BE2C (cell line): ENCODE data around the gene CUL9.

Experiments
- DNase-seq: peaks from one replicate; pipeline ENCODE4 v3.0.0-alpha.2; 2020
- H3K27me3 ChIP-seq: fragments of 250-450 bp; sonication (Bioruptor Pico); 2 replicates; pipeline ENCODE4 v1.5.1; 2020; ENCODE audit warnings: mild to moderate bottlenecking
- H3K36me3 ChIP-seq: fragments of 250-450 bp; sonication (Bioruptor Pico); 2 replicates; pipeline ENCODE4 v1.5.1; 2020; ENCODE audit warnings: mild to moderate bottlenecking
- H3K4me1 ChIP-seq: fragments of 250-450 bp; sonication (Bioruptor Pico); 2 replicates; pipeline ENCODE4 v1.5.1; 2020
- H3K4me3 ChIP-seq: 2 replicates; pipeline ENCODE4 v1.5.1; 2011; ENCODE audit warnings: low read depth, low read length
- H3K9me3 ChIP-seq: fragments of 250-450 bp; sonication (Bioruptor Pico); 2 replicates; pipeline ENCODE4 v1.5.1; 2020
- TF ChIP-seq, protein P1 (sequence below): IDR thresholded peaks from 2 replicates; pipeline ENCODE4 v1.5.1; 2012; ENCODE audit warnings: mild to moderate bottlenecking, low read depth, low read length

The CUL9 gene

DNA sequence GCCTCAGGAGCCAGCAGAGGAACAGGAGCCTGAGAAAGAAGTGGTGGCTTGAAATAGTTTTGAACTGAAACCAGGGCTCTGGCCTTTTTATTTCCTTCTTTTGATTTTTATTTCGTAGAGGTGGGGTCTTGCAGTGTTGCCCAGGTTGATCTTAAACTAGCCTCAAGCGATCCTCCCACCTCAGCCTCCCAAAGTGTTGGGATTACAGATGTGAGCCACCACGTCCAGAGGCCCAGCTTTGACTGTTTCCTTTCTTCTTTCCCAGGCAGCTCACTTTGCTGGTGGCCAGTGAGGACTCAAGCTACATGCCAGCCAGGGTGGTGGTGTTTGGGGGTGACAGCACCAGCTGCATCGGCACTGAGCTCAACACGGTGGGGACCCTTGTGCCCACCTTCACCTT, 20.5 kb downstream of the CUL9 start:
- H3K27me3 ChIP-seq: no peaks in the 10 kb centered on the region
- no peak for DNase-seq
- no peaks in the 10 kb centered on the region for H3K9me3 ChIP-seq
- no peaks in the 10 kb centered on the region for H3K4me1 ChIP-seq
- TF ChIP-seq, protein P1, sequence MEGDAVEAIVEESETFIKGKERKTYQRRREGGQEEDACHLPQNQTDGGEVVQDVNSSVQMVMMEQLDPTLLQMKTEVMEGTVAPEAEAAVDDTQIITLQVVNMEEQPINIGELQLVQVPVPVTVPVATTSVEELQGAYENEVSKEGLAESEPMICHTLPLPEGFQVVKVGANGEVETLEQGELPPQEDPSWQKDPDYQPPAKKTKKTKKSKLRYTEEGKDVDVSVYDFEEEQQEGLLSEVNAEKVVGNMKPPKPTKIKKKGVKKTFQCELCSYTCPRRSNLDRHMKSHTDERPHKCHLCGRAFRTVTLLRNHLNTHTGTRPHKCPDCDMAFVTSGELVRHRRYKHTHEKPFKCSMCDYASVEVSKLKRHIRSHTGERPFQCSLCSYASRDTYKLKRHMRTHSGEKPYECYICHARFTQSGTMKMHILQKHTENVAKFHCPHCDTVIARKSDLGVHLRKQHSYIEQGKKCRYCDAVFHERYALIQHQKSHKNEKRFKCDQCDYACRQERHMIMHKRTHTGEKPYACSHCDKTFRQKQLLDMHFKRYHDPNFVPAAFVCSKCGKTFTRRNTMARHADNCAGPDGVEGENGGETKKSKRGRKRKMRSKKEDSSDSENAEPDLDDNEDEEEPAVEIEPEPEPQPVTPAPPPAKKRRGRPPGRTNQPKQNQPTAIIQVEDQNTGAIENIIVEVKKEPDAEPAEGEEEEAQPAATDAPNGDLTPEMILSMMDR: no peak
- no peaks in the 10 kb centered on the region for H3K36me3 ChIP-seq
- H3K4me3 ChIP-seq: no peak overlapping the region

DNA sequence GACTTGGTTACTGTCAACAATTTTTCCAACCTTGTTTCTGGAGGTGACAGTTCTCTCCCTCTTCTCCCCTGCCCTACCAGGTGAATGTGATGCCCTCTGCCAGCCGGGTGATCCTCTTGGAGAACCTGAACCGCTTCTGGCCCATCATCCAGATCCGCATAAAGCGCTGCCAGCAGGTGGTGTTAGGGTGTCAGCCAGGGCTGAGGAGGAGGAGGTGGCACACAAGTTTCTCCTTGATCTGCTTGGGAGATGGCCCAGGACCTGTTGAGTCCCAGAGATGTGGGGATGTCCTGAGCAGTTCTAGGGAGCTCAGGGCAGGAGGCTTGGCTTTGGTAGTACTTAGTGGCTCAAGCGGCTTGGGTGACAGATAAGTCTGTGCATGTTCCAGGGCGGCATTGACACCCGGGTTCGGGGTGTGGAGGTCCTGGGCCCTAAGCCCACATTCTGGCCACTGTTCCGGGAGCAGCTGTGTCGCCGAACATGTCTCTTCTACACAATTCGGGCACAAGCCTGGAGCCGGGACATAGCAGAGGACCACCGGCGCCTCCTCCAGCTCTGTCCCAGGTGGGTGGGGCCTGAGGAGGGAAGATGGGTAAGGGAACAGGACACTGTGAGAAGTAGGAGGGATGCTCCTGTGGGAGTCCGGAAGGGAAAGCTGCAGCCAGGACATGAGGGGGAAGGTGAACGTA, 21.2 kb downstream of the CUL9 start:
- no peaks in the 10 kb centered on the region for H3K36me3 ChIP-seq
- H3K27me3 ChIP-seq: no peaks in the 10 kb centered on the region
- no peaks in the 10 kb centered on the region for H3K4me1 ChIP-seq
- no peak for DNase-seq
- no peaks in the 10 kb centered on the region for H3K9me3 ChIP-seq
- no peak overlapping the region for H3K4me3 ChIP-seq
- TF ChIP-seq, protein P1: no peak

DNA sequence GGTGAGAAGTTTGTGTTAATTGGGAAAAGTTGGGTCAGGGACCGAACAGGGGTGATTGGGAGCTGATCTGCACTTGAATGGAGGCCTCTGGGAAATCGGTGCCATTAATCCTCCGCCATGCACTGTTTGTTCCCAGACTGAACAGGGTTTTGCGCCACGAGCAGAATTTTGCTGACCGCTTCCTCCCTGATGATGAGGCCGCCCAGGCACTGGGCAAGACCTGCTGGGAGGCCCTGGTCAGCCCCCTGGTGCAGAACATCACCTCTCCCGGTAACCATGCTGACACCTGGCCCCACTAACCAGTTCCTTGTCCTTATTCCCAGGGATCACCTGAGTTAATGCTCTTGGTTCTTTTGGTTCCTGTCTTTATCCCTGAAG, 21.7 kb downstream of the CUL9 start:
- Histone ChIP-seq H3K36me3 (no peaks in the 10 kb centered on the region), H3K27me3 (no peaks in the 10 kb centered on the region), H3K4me3 (no peak overlapping the region), H3K4me1 (no peaks in the 10 kb centered on the region), H3K9me3 (no peaks in the 10 kb centered on the region)
- no peak for DNase-seq
- TF ChIP-seq, protein P1: no peak

DNA sequence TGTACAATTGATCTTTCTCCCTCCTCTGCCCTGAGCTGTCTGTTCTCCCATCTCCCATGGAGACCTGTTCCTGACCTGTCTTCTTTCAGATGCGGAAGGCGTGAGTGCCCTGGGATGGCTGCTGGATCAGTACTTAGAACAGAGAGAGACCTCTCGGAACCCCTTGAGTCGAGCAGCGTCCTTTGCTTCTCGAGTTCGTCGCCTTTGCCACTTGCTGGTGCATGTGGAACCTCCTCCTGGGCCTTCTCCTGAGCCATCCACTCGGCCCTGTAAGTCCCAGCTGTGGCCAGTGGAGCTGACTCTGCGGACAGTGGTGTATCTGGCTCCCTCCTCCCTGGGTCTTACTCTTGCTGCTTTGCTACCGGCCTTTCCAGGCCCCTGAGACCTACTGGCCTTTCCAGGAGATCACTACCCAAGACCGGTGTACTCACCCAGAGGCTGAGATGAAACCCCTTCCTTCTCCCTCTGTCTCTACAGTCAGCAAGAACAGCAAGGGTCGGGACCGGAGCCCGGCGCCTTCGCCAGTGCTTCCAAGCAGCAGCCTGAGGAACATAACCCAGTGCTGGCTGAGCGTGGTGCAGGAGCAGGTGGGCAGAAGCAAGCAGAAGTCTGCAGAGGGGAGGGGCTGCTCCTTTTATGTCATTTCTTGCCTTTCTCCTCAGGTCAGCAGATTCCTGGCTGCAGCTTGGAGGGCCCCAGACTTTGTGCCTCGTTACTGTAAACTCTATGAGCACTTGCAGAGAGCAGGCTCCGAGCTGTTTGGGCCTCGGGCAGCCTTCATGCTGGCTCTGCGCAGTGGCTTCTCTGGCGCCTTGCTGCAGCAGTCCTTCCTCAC, 22.5 kb downstream of the CUL9 start:
- no peak overlapping the region for H3K4me3 ChIP-seq
- DNase-seq: no peak
- no peaks in the 10 kb centered on the region for H3K36me3 ChIP-seq
- TF ChIP-seq, protein P1: no peak
- H3K27me3 ChIP-seq: no peaks in the 10 kb centered on the region
- H3K4me1 ChIP-seq: no peaks in the 10 kb centered on the region
- no peaks in the 10 kb centered on the region for H3K9me3 ChIP-seq

DNA sequence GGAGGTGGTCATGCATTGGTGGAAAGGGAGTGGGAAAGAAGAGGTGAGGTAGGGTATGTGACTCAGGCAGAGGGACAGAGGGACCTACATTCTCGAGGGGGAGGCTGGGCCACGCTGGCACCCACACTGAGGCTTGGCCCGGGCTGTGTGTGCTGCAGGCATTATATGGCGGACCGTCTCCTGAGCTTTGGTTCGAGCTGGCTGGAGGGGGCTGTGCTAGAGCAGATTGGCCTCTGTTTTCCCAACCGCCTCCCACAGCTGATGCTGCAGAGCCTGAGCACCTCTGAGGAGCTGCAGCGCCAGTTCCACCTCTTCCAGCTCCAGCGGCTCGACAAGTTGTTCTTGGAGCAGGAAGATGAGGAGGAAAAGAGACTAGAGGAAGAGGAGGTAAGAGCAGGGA, 23.9 kb downstream of the CUL9 start:
- TF ChIP-seq, protein P1: no peak
- no peak for DNase-seq
- Histone ChIP-seq H3K36me3 (no peaks in the 10 kb centered on the region), H3K4me3 (no peak overlapping the region), H3K4me1 (no peaks in the 10 kb centered on the region), H3K27me3 (no peaks in the 10 kb centered on the region), H3K9me3 (no peaks in the 10 kb centered on the region)

DNA sequence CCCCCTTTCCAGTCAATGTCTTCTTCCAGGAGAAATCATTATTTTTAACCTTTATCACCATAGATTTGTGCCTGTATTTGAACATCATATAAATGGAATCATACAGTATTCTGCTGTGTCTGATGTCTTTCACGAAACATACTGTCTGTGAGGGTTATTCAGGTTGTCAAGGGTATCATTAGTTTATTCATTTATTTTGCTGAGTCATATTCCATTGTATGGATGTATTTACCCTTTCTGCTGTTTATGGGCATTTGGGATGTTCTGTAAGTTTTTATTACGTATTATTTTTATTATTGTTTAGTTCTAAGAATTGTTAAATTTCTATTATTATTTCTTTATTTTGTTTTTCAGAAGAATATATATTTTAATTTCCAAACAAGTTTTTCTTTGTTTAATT, 25.3 kb downstream of the CUL9 start:
- H3K36me3 ChIP-seq: no peaks in the 10 kb centered on the region
- H3K9me3 ChIP-seq: no peaks in the 10 kb centered on the region
- TF ChIP-seq, protein P1: no peak
- H3K4me3 ChIP-seq: no peak overlapping the region
- no peaks in the 10 kb centered on the region for H3K27me3 ChIP-seq
- DNase-seq: no peak
- no peaks in the 10 kb centered on the region for H3K4me1 ChIP-seq
